Naive thymus-derived CD4-positive, alpha-beta T cell (primary cell): ENCODE results near the gene BAZ2A. TPM values are rescaled to one million over a fixed set of nuclear protein-coding genes. Genes with fewer than 3 reads are reported as not detected.
A peak's percentile ranks its signal among the peaks of the same experiment; 100 is the strongest.

Experiments used
- ATAC-seq: fragments of 150-1000 bp; cut with Tn5 transposase; 2 replicates; pipeline ENCODE4 v1.10.0; 2021; ENCODE audit warnings: mild to moderate bottlenecking, moderate library complexity
- CTCF ChIA-PET: fragments of 350-600 bp; sonication (Branson Sonifier 250); formaldehyde crosslinking; loops from one replicate; lab custom pipeline; 2021; ENCODE audit warnings: antibody characterized with exemption; lab: Charles Lee
- POLR2A ChIA-PET: fragments of 350-600 bp; sonication (Branson Sonifier 250); formaldehyde crosslinking; loops from one replicate; lab custom pipeline; 2021; ENCODE audit warnings: antibody characterized with exemption, inconsistent platforms; lab: Charles Lee
- DNase-seq, 9 donors: peaks; one replicate each; pipeline versions ENCODE4 v3.0.0 to v3.0.0-alpha.2; 2020 to 2022; ENCODE audit warnings: mixed read lengths in 1 of 9
- H3K27ac ChIP-seq: one replicate; pipeline ENCODE4 v1.7.0; 2013; ENCODE audit warnings: mild to moderate bottlenecking, low read depth, low read length, moderate library complexity
- H3K27me3 ChIP-seq, 2 donors: one replicate each; pipeline ENCODE4 v1.7.0; 2013; ENCODE audit warnings: low read length in 2 of 2, mild to moderate bottlenecking in 2 of 2, moderate library complexity in 2 of 2; ENCODE audit not compliant: control insufficient read depth in 2 of 2, insufficient read depth in 2 of 2
- H3K36me3 ChIP-seq, 3 experiments: 1 replicate in 2 of 3; 2 replicates in 1 of 3; pipeline ENCODE4 v1.7.0; 2013; ENCODE audit warnings: low read length in 3 of 3, mild to moderate bottlenecking in 3 of 3, moderate library complexity in 1 of 3; ENCODE audit not compliant: insufficient read depth in 3 of 3, control insufficient read depth in 2 of 3
- H3K4me1 ChIP-seq, 2 donors: one replicate each; pipeline ENCODE4 v1.7.0; 2013; ENCODE audit warnings: low read length in 2 of 2, mild to moderate bottlenecking in 2 of 2, moderate library complexity in 1 of 2; ENCODE audit not compliant: control insufficient read depth in 2 of 2, insufficient read depth in 2 of 2
- H3K4me3 ChIP-seq: 2 replicates; pipeline ENCODE4 v1.7.0; 2013; ENCODE audit warnings: mild to moderate bottlenecking, low read length
- H3K9me3 ChIP-seq, 3 experiments: 1 replicate in 2 of 3; 2 replicates in 1 of 3; pipeline ENCODE4 v1.7.0; 2013; ENCODE audit warnings: low read length in 3 of 3; ENCODE audit not compliant: control insufficient read depth in 2 of 3
- H3K27ac Mint-ChIP-seq, 9 donors: one replicate each; pipeline ENCODE4 v1.8.0; 2020 to 2022; ENCODE audit warnings: mixed read lengths in 9 of 9, mild to moderate bottlenecking in 8 of 9, moderate library complexity in 5 of 9, inconsistent platforms in 2 of 9
- H3K27me3 Mint-ChIP-seq, 5 donors: one replicate each; pipeline ENCODE4 v1.8.0; 2021 to 2022; ENCODE audit warnings: mixed read lengths in 5 of 5, mild to moderate bottlenecking in 1 of 5
- H3K36me3 Mint-ChIP-seq, 5 donors: one replicate each; pipeline ENCODE4 v1.8.0; 2020 to 2022; ENCODE audit warnings: mixed read lengths in 5 of 5, mild to moderate bottlenecking in 3 of 5, inconsistent platforms in 1 of 5
- H3K4me1 Mint-ChIP-seq, 7 donors: one replicate each; pipeline ENCODE4 v1.8.0; 2020 to 2022; ENCODE audit warnings: mixed read lengths in 7 of 7, mild to moderate bottlenecking in 3 of 7, inconsistent platforms in 1 of 7
- H3K4me3 Mint-ChIP-seq, 10 donors: one replicate each; pipeline ENCODE4 v1.8.0; 2020 to 2022; ENCODE audit warnings: mild to moderate bottlenecking in 10 of 10, mixed read lengths in 10 of 10, moderate library complexity in 6 of 10, inconsistent platforms in 2 of 10
- H3K9me3 Mint-ChIP-seq, 11 donors: one replicate each; pipeline ENCODE4 v1.8.0; 2020 to 2022; ENCODE audit warnings: mixed read lengths in 11 of 11, mild to moderate bottlenecking in 4 of 11, inconsistent platforms in 1 of 11, moderate library complexity in 1 of 11
- intact Hi-C, 2 donors: fragments of 100-400 bp; cut with micrococcal nuclease; formaldehyde crosslinking; loops; one replicate each; pipeline ENCODE4 v1.15.1; 2023
- polyA plus RNA-seq, 2 donors: library from polyadenylated mRNA; unstranded; fragments of 300-500 nt; fragmentation: Illumina TruSeq; gene quantifications; one replicate each; pipeline ENCODE4 v1.2.3, GENCODE V29; 2021
- total RNA-seq, 6 experiments: library from RNA in 5 of 6; stranded (reverse) in 5 of 6; gene quantifications; 1 replicate in 5 of 6; 2 replicates in 1 of 6; pipeline ENCODE4 v1.2.3 and lab custom pipeline; 2021 to 2026

Gene BAZ2A
- total and polyA plus RNA-seq, 7 experiments from 2014 or later, result 24.8 to 230 (median 178) TPM

DNA sequence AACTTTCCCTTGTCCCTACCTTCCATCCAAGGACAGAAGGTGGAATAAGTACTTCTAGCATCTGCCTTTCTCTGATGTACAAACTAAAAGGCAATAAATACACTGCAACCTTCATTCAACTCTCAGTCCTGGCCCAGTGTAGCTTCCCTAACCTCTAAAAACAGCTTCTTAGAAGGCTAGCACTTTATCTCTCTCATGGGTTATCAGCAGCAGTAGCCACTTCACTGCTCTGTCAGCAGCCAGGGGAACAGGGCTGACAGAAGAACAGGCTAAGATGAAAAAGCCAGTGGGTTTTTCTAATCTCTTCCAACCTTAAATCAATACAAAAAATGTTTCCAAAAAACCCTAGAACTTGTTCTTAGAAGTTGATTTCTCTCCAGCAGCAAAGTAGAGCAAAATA is 13.2 kb downstream of the BAZ2A start:
- intact Hi-C loops, result loop anchor here in 1 of 2 donors (2.0 kb wide), 1 partner anchor 20 kb away; no protein-coding TSS in a partner anchor
- peaks cover 0 to 4% of the 10 kb centered on the region in 2 donors for H3K4me1 ChIP-seq
- peaks cover 27 to 68% (median 44%) of the 10 kb centered on the region in 3 experiments for H3K36me3 ChIP-seq
- Mint-ChIP-seq H3K4me1 (peaks cover 14 to 40% (median 30%) of the 10 kb centered on the region in 7 donors), H3K4me3 (no peak overlapping the region), H3K27ac (peak overlapping the region in 3 of 9 donors; percentile 1 to 3 (median 2)), H3K36me3 (peaks cover 10 to 51% (median 24%) of the 10 kb centered on the region in 5 donors), H3K9me3 (no peaks in the 10 kb centered on the region), H3K27me3 (no peaks in the 10 kb centered on the region)
- no peaks in the 10 kb centered on the region for H3K9me3 ChIP-seq
- DNase-seq (no peak), ATAC-seq (no peak)
- no peak overlapping the region for H3K27ac ChIP-seq
- CTCF ChIA-PET, result no interaction called here
- H3K4me3 ChIP-seq, result no peak overlapping the region
- no peaks in the 10 kb centered on the region for H3K27me3 ChIP-seq
- POLR2A ChIA-PET, result interaction anchor here (0.8 to 1.4 kb wide), 4 partner anchors 11 to 21 kb away, joined by 3 to 5 read pairs (median 4); partner anchors contain the start of gene BAZ2A

DNA sequence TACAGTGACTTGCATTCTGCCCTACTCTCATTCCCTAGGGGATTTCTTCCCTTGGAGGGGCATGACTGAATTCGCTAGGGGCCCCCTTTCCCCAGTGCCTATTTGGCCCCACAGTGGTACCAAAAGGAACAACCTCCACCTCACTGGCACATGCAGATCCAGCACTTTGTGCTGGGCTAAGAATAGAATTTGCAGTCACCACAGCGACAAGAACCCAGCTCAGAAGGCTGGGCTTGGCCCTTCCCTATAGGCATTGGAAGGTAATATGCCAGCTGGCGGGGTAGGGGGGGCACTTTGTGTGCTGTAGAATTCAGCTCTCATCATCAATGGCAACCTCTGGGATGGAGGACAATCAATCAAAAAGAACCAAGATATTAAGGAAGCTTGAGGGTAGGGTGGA is 13.9 kb downstream of the BAZ2A start:
- Mint-ChIP-seq H3K4me1 (peaks cover 14 to 38% (median 31%) of the 10 kb centered on the region in 7 donors), H3K9me3 (no peaks in the 10 kb centered on the region), H3K27ac (peak overlapping the region in 4 of 9 donors; percentile 1 to 39 (median 30)), H3K36me3 (peaks cover 16 to 58% (median 29%) of the 10 kb centered on the region in 5 donors), H3K27me3 (no peaks in the 10 kb centered on the region), H3K4me3 (no peak overlapping the region)
- H3K36me3 ChIP-seq, result peaks cover 34 to 75% (median 51%) of the 10 kb centered on the region in 3 experiments
- ATAC-seq, result no peak
- intact Hi-C loops, result loop anchor here in 1 of 2 donors (2.0 kb wide), 1 partner anchor 21 kb away; no protein-coding TSS in a partner anchor
- no peaks in the 10 kb centered on the region for H3K9me3 ChIP-seq
- POLR2A ChIA-PET, result interaction anchor here (0.8 to 1.4 kb wide), 2 partner anchors 12 to 13 kb away, joined by 5 read pairs; partner anchors contain the start of gene BAZ2A
- no peak overlapping the region for H3K4me3 ChIP-seq
- no peaks in the 10 kb centered on the region for H3K27me3 ChIP-seq
- H3K27ac ChIP-seq, result no peak overlapping the region
- peaks cover 0 to 4% of the 10 kb centered on the region in 2 donors for H3K4me1 ChIP-seq
- no peak for DNase-seq
- CTCF ChIA-PET, result no interaction called here

DNA sequence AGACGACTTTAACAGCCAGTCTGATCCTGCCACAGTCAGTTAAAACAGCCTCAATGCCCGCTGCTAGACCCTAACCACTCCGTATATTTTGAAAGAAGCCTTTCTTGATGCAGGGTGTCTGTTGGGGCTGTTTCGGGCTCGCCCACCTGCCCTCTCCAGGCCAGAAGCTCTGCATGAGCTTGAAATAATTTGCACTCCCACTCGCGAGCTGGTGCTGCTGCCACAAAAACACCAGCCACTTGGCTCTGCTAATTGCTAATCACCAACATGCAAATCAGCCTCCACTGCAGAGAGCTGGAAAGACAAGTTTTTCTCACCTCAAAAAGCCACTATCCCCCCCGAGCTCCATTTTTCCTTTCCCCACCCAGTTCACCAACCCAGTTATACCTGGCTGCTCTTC is 15.5 kb downstream of the BAZ2A start:
- Mint-ChIP-seq H3K27me3 (no peaks in the 10 kb centered on the region), H3K4me1 (peaks cover 5 to 25% (median 20%) of the 10 kb centered on the region in 7 donors), H3K36me3 (peaks cover 25 to 74% (median 39%) of the 10 kb centered on the region in 5 donors), H3K27ac (peak overlapping the region in 2 of 9 donors; percentile 24 to 53), H3K9me3 (no peaks in the 10 kb centered on the region), H3K4me3 (no peak overlapping the region)
- Histone ChIP-seq H3K36me3 (peaks cover 46 to 87% (median 60%) of the 10 kb centered on the region in 3 experiments), H3K4me1 (no peaks in the 10 kb centered on the region), H3K27me3 (no peaks in the 10 kb centered on the region), H3K4me3 (no peak overlapping the region), H3K27ac (no peak overlapping the region), H3K9me3 (no peaks in the 10 kb centered on the region)
- ChIA-PET POLR2A (interaction anchor here (1.2 kb wide), 1 partner anchor 31 kb away, joined by 5 read pairs; the partner anchor contains the start of gene ATP5F1B), CTCF (no interaction called here)
- intact Hi-C loops, result loop anchor here in 1 of 2 donors (2.0 kb wide), 1 partner anchor 14 kb away; no protein-coding TSS in a partner anchor
- ATAC-seq (no peak), DNase-seq (no peak)

DNA sequence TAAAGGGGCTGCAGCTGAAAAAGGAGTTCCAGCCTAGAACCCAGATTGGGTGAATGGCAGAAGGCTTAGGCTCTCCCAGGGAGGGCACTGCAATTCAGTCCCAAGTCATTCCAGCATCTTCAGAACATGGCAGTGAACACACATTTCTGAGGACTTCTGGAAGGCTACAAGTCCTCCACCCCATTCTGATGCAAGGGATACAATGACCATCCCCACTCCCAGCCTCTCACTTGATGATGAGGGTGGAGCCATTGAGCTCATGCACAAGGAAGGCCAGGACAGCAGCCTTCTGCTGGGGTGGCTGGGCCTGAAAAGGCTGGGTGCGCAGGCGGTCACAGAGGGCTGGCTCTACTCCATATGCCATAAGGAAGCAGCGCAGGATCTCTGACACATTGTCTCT is 25.8 kb downstream of the BAZ2A start:
- ATAC-seq, result no peak
- intact Hi-C loops, result no loop called here
- peaks cover 0 to 2% (median 0%) of the 10 kb centered on the region in 11 donors for H3K9me3 Mint-ChIP-seq
- DNase-seq, result no peak
- ChIA-PET CTCF (no interaction called here), POLR2A (no interaction called here)
- peaks cover 13 to 77% (median 36%) of the 10 kb centered on the region in 5 donors for H3K36me3 Mint-ChIP-seq
- no peaks in the 10 kb centered on the region for H3K27me3 Mint-ChIP-seq
- no peaks in the 10 kb centered on the region for H3K27me3 ChIP-seq
- no peaks in the 10 kb centered on the region for H3K4me1 ChIP-seq
- H3K27ac ChIP-seq, result no peak overlapping the region
- no peaks in the 10 kb centered on the region for H3K9me3 ChIP-seq
- H3K27ac Mint-ChIP-seq, result peak overlapping the region in 1 of 9 donors; percentile 37
- no peak overlapping the region for H3K4me3 Mint-ChIP-seq
- H3K4me1 Mint-ChIP-seq, result no peaks in the 10 kb centered on the region
- peaks cover 48 to 93% (median 69%) of the 10 kb centered on the region in 3 experiments for H3K36me3 ChIP-seq
- no peak overlapping the region for H3K4me3 ChIP-seq

DNA sequence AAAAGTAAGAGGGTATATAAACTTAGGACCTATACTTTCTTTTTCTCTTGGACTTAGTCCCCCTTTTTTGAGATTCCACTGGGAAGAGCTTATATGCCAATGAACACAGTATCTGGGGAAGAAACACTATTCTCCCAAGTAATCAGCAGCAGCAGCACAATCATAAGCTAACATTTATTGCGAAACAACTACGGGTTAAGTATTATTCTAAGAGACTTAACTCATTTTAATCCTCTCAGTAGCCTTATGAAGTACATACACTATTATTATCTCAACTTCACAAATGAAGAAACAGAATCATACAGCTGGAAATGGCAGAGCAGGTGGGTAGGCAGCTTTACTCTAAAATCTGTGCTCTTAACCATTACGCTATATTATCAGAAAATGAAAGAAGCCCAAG is 27.9 kb downstream of the BAZ2A start:
- Mint-ChIP-seq H3K27me3 (no peaks in the 10 kb centered on the region), H3K9me3 (peaks cover 0 to 2% (median 0%) of the 10 kb centered on the region in 11 donors), H3K4me1 (peaks cover 0 to 5% (median 0%) of the 10 kb centered on the region in 7 donors), H3K27ac (peak overlapping the region in 2 of 9 donors; percentile 31 to 48), H3K36me3 (peaks cover 13 to 85% (median 38%) of the 10 kb centered on the region in 5 donors), H3K4me3 (no peak overlapping the region)
- no peaks in the 10 kb centered on the region for H3K27me3 ChIP-seq
- no peak for DNase-seq
- H3K4me3 ChIP-seq, result no peak overlapping the region
- no peaks in the 10 kb centered on the region for H3K4me1 ChIP-seq
- H3K9me3 ChIP-seq, result no peaks in the 10 kb centered on the region
- H3K36me3 ChIP-seq, result peaks cover 41 to 99% (median 72%) of the 10 kb centered on the region in 3 experiments
- CTCF ChIA-PET, result interaction anchor here (0.7 to 3.6 kb wide), 5 partner anchors 9 to 34 kb away, joined by 3 to 16 read pairs (median 5); no protein-coding TSS in a partner anchor
- POLR2A ChIA-PET, result interaction anchor here (0.8 to 1.6 kb wide), 4 partner anchors 7 to 39 kb away, joined by 3 to 7 read pairs (median 4); no protein-coding TSS in a partner anchor
- no peak for ATAC-seq
- H3K27ac ChIP-seq, result no peak overlapping the region
- intact Hi-C loops, result no loop called here

DNA sequence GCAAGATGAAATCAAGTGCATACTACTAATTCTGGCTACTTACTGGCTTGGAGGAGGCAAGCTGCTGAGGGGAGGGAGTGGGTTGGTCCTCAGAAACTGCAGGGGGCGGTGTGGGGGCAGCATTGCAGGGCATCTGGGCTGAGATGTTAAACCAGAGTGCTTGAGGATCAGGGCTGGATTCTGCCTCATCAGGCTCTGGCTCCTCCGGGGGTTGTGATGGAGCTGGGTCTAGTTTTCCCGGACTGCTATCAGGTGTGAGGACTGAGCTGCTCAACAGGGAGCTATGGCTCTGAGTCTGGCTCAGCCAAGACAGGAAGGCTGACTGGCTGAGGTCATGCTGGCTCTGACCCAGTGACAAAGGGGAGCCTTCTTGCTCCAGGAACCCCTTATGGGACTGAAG is 28.6 kb downstream of the BAZ2A start:
- H3K4me1 ChIP-seq, result no peaks in the 10 kb centered on the region
- Mint-ChIP-seq H3K4me1 (peaks cover 0 to 5% (median 0%) of the 10 kb centered on the region in 7 donors), H3K27ac (peak overlapping the region in 3 of 9 donors; percentile 38 to 59 (median 40)), H3K27me3 (no peaks in the 10 kb centered on the region), H3K36me3 (peaks cover 16 to 79% (median 37%) of the 10 kb centered on the region in 5 donors), H3K9me3 (peaks cover 0 to 2% (median 0%) of the 10 kb centered on the region in 11 donors), H3K4me3 (no peak overlapping the region)
- H3K9me3 ChIP-seq, result no peaks in the 10 kb centered on the region
- ChIA-PET CTCF (interaction anchor here (0.6 to 3.6 kb wide), 7 partner anchors 10 to 125 kb away, joined by 3 to 16 read pairs (median 5); no protein-coding TSS in a partner anchor), POLR2A (interaction anchor here (1.0 to 1.6 kb wide), 4 partner anchors 8 to 48 kb away, joined by 3 to 7 read pairs (median 5); no protein-coding TSS in a partner anchor)
- no peak overlapping the region for H3K27ac ChIP-seq
- intact Hi-C loops, result loop anchor here (1.0 kb wide), 1 partner anchor 35 kb away; no protein-coding TSS in a partner anchor
- DNase-seq, result peak in 6 of 9 donors; percentile 21 to 46 (median 32)
- H3K27me3 ChIP-seq, result no peaks in the 10 kb centered on the region
- H3K4me3 ChIP-seq, result no peak overlapping the region
- peaks cover 44 to 98% (median 70%) of the 10 kb centered on the region in 3 experiments for H3K36me3 ChIP-seq
- ATAC-seq, result peak; percentile 53
